Measurements from ENCODE around the gene ABCA4.

- TF ChIP-seq, protein P1, sequence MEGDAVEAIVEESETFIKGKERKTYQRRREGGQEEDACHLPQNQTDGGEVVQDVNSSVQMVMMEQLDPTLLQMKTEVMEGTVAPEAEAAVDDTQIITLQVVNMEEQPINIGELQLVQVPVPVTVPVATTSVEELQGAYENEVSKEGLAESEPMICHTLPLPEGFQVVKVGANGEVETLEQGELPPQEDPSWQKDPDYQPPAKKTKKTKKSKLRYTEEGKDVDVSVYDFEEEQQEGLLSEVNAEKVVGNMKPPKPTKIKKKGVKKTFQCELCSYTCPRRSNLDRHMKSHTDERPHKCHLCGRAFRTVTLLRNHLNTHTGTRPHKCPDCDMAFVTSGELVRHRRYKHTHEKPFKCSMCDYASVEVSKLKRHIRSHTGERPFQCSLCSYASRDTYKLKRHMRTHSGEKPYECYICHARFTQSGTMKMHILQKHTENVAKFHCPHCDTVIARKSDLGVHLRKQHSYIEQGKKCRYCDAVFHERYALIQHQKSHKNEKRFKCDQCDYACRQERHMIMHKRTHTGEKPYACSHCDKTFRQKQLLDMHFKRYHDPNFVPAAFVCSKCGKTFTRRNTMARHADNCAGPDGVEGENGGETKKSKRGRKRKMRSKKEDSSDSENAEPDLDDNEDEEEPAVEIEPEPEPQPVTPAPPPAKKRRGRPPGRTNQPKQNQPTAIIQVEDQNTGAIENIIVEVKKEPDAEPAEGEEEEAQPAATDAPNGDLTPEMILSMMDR (IDR thresholded peaks at IDR 0.05), result no peak
- TF ChIP-seq POLR2AphosphoS5 (IDR thresholded peaks at IDR 0.05; ENCODE audit: insufficient read depth in 1 of 2, low read depth in 1 of 2), result no peak
- TF ChIP-seq POLR2A (IDR thresholded peaks at IDR 0.05), result no peak
Observed at GRCh38 chr1:93993731-93994130, 127.2 kb downstream of the ABCA4 start.
